A172 (cell line): ENCODE data around the gene SLC1A7. TPM values are rescaled to one million over a fixed set of nuclear protein-coding genes. Genes with fewer than 3 reads are reported as not detected.
A peak's percentile ranks its signal among the peaks of the same experiment; 100 is the strongest.
"Not testable (repeated sequence)": the region's sequence is repeated elsewhere in the genome, so short reads cannot be mapped to it uniquely, and the experiment has no call there.

Experiments
- DNase-seq: peaks from one replicate; pipeline ENCODE4 v3.0.0-alpha.2; 2015; ENCODE audit warnings: low spot score
- total RNA-seq: library from RNA; depleted of rRNA; stranded (reverse); fragments of >200 nt; shearing (Covaris generic); gene quantifications from 2 replicates; pipeline ENCODE4 v1.2.3, GENCODE V29; 2014; rRNA removed

The SLC1A7 gene
- not detected in 2 replicates for total RNA-seq

DNA sequence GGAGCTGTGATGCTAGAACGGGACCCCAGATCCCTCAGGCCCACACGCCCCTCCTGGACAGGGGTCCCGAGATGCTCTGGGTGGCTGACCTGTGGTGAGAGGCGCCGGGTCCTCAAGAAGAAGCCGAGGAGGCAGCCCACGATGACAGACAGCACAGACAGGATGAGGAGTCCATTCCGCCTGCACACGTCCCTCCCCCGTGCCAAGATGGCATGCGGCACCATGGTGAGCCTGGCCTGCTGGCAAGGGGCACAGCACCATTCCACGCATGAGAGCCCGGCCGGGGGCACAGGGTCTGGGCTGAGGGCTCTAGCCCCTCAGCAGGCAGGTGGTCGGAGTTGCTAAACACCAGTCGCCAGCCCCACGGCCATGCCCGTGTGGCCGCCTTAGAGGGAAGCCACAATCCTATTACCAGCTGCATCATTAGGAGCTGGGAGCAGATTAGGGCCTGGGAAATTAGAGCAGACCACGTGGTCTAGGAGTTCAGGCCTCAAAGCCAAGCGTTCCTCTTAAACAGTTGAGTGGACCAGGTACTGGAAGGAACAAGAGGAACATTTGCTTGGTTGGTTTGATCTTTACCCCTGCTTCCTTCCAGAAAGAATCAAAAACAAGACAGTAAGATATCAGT lies at the start of gene SLC1A7:
Gene SLC1A7 (minus strand): TSS at position 413 of the 628 bp plus-strand sequence. CDS start 189 bp downstream, at position 224.
- DNase-seq, result no peak

DNA sequence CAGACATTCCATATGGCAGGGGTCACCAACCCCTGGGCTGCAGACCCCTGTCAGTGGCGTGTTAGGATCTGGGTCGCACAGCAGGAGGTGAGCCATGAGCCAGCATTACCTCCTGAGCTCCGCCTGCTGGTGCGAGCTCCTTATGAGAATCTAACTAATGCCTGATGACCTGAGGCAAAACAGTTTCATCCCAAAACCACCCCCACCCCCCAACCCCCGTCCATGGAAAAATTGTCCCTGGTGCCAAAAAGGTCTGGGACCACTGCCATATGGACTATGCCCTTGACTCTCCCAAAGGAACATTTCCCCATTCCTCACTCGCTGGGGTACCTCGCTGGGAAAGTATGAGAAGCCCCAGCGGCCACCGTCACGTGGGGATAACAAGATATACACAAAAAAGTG lies 47.8 kb upstream of the SLC1A7 start:
- DNase-seq, result no peak

DNA sequence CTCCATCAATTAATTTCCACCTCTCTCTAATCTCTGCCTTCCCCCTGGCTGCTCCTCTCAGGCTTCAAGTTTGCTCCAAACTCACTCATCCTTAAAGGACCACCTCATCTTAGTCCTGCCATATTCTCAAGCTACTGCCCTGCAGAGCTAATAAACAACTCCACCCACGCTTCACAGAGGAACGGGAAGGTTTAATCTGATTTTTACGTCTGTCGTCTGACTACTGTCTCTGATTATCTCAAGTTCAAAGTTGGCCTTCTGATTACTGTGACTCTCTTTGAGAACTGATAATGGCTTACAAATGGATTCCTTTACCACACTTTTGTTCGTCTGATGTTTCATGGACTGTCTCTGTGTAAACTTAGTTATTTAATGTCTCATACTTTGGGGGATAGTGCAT lies 46.6 kb upstream of the SLC1A7 start:
- no peak for DNase-seq

DNA sequence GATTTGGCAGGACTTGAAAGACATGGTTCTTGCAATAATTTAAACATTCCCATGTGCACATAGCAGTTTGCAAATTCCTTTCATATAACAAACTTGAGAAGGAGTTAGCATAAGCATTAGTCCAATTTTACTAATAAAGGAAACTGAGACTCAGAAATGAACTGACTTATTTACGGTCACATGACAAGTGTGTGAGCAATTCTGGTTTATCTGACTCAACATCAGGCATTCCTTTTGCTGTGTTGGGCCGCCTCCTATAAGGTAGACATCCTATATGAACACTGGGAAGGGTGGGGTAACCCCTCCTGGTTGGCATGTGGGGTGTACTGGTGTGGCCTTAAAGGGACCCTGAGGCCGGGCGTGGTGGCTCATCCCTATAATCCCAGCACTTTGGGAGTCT lies 45.7 kb upstream of the SLC1A7 start:
- no peak for DNase-seq

DNA sequence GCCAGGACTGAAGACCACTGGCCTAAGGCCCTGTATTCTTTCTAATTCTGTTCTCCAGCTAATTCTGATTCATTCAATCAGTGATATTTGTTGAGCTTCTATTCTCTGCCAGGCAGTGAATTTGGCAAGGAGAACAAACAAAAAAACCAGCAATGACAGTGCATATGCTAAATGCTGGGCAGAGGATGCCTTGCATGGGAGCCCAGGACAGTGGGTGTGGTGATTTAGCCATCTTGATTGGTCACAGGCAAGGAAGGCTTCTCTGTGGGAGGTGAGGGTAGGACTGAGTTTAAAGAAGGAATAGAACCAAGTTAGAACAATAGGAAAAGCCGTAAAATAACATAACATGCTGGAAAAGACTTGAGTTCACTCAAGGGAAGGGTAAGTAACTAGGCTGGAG lies 45.0 kb upstream of the SLC1A7 start:
- no peak for DNase-seq

DNA sequence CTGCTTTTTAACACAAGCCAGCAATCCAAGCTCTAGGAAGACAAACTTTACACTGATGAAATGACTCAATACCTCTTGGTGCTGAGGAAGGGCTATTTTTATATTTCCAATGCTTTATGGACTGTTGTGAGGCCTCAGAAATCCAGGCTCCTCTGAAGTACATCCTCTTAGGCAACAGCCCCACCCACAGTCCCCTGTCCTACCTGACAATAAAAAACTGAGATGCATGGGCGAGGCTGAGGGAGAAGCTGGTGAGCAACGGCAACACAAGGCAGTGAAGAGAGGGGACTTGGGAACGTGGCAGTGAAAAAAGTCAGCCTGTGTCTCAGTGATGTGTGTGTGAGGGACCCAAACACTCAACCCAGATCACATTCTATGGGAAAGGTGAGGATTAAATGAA lies 44.1 kb upstream of the SLC1A7 start:
- DNase-seq, result no peak

DNA sequence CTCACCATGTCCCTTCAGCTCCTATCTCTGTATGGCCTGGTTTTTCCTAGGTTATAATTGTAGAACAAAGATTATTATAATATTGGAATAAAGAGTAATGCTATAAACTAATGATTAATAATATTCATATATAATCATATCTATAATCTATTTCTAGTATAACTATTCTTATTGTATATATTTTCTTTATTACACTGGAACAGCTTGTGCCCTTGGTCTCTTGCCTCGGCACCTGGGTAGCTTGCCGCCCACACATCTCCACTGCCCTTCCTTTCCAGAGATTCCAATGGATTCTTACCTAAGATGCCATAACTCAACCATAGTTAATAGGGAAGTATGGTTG lies 43.5 kb upstream of the SLC1A7 start:
- DNase-seq, result not testable (repeated sequence)

DNA sequence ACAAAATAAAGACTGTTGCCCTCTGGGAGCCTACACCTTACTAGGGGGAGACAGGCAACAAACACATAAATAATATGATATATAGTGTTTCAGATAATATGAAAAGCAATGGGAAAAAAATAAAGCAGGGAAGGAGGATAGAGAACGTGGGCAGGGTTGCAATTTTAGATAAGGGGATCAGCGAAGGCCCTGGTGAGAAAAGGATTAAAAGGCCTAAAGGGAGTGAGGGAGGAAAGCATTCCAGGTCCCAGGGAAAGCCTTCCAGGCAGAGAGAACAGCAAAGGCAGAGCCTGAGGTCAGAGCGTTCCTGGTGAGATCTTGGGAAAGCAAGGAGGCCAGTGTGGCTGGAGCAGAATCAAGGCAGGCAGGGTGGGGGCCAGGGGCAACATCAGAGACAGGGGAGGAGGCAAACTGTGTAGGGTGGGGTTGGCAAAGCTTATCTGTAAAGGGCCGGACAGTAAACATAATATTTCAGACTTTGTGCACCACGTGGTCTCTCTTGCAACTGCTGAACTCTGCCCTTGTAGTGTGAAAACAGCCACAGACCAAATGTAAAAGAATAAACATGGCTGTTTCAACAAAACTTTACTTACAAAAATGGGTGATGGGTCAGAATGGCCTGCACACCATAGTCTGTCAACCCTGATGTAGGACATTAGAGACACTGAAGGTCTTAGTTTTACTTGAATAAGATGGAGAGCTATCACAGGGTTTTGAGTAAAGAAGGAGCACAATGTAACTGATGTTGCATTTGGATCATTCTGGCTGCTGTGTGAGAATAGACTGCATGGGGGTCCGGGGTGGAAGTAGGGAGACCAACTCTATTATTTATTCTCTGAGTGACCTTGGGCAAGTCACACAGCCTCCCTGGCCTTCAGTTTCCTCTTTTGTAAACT lies 40.9 kb upstream of the SLC1A7 start:
- no peak for DNase-seq

DNA sequence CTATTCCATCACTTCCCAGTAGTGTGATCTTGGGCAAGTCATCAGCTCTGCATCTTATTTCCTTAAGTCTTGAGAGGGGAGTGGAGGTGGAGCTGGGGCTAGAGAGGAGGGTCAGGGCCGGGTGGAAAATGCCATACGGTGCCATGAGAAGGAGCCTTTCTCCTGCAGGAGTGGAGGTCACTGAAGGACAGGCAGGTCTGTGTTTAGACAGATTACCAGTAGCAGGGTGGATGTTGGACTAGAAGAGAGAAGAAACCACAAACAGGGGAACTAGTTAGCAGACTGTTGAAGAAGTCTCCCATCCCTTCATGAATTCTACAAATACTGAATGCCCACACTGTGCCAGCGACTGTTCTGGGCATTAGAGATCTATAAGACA lies 40.3 kb upstream of the SLC1A7 start:
- no peak for DNase-seq

DNA sequence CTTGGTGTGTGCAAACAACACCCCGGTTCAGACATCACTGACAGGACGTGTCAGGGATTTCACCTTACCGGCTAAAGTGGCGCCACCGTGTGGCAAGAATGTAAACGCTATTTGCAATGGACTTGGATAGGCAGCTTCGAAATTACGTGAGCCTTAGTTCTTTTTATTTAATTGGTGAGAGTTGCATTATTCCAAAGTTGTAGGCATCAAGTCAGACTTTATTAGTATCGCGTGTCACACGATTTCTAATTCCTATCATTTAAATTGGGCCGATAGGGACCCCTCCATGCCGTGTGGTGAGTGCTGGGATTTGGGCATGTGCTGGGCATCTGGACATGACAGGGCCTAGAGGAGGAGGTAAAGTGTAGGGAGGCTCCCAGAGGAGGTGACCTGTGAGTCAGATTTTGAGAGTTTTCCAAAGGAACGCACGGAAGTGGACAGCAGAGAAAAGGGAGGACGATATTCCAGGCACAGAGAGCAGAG lies 39.7 kb upstream of the SLC1A7 start:
- peak; percentile 63 for DNase-seq

DNA sequence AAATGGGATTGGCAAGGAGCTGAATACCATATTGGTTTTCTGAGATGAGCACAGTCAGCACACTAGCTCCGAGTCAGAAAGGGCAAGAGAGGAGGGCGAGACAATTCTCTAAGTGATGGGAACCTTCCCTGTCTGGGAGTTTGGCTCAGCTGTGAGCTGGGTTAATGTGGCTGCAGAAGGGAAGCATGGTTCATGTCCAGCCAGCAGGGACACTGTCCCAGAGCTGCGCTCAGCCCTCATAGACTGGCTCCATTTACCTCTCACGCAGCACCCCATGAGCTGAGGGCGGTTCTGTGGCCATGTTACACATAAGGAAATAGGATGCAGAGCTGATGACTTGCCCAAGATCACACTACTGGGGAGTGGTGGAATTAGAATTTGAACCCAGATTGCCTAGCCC lies 38.5 kb upstream of the SLC1A7 start:
- DNase-seq, result no peak

DNA sequence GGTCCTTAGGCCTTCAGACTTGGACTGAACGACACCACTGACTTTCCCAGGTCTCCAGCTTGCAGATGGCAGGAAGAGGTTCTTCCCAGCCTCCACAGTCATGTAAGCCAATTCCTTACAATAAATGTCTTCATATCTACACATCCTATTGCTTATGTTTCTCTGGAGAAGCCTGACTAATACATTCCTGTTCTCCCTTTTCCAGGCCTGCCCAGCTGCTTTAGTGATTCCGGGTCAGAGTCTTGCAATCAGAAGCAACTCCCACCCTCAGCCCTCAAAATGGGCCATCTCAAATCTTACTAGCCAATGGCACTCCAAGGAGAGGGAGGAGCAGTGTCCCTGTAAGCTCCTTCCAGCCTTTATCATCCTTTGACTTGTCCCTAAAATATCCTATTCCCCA lies 37.8 kb upstream of the SLC1A7 start:
- DNase-seq, result no peak

DNA sequence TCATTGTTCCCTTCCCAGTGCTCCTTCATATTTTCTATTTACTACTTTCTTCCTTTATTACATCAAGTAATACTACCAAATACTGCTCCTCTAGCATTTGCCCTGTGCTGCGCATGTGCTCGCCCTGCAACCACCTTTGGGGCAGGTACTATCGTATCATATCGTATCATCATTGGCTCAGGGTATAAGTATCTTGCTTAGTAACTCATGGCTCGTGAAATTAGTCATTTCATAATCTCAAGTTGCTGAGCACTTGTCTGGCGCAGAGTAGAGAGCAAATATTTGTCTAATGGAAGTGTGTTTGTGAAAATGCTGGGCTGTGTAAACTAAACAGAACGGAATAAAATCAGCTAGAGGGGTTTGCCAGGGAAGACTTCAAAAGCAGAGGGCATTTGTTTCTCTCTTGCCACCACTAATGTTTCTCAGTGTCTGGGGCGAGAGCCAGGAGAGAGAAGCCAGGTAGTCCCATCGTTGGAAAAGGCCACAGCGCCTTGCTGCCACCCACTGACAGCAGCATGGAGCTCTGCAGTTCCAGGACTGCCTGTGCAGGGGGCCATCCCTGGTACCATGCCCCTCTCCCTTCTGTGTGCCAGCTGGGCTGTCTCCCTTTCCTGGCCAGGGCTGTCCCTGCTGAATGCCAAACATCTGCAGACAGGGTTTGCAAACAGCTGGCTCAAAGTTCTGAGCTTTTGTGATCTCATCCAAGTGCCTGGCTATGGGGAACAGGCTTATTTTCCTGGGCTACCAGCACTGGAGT lies 34.2 kb upstream of the SLC1A7 start:
- no peak for DNase-seq

DNA sequence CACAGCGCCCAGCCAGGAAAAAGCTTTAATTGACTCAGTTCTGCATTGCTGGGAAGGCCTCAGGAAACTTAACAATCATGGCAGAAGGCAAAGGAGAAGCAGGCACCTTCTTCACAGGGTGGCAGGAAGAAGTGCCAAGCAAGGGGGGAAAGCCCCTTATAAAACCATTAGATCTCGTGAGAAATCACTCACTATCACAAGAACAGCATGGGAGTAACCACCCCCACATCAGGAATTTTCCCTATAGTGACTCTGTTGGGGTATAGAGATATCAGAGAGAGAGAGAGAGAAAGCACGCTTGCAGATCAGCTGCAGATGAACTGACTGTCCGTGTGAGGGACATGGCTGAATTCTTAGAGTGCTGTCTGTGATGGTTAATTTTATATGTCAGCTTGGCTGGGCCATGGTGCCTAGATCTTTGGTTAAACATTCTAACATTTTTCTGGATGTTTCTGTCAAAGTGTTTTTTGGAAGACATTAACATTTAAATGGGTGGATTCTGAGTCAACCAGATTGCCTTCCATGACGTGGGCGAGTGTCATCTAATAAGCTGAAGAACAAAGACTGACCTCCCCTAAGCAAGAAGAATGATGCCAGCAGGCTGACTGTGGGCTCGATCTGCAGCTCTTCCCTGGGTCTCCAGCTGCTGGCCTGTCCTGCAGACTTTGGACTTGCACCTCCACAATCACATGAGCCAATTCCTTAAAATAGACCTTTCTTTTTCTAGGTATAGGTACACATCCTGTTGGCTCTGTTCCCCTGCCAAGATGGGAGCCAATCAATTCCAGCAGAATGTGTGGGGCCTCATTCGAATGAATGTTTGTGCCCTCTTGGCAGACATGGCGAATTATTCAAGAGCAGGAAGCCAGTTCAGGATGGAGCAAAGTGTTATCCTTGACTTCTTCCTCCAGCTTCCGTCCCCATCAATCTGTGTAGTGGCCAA lies 32.8 kb upstream of the SLC1A7 start:
- no peak for DNase-seq

DNA sequence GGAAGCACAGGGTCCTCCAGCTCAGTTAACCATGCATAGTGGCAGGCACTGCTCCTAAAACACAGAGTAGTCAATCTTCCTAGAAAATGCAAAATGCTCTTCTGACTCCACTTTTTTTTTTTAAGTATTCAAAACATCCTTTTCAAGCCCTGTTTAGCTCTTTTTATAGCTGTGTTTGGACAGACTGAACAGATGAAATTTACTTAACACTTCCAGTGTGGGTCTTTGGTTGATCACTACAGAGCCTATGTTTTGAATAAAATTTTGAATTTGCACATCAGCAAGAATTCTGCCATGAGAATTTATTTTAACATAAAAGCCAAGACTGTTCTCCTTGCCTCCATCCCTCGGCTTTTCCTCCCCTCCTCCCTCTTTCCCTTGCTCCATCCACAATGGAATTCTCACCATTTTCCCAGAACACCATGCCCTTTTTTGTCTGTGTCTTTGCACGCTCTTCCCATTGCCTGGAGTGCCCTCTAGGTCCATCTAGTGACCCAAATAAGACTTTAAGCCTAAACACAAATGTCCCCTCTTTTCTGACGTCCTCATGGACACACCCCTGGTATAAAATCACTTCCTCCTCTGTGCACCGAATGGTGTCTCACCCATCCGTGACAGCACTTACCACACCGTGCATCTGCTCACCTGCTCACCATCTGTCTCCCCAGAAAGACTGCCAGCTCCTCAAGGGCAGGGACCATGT lies 30.1 kb upstream of the SLC1A7 start:
- peak; percentile 60 for DNase-seq

DNA sequence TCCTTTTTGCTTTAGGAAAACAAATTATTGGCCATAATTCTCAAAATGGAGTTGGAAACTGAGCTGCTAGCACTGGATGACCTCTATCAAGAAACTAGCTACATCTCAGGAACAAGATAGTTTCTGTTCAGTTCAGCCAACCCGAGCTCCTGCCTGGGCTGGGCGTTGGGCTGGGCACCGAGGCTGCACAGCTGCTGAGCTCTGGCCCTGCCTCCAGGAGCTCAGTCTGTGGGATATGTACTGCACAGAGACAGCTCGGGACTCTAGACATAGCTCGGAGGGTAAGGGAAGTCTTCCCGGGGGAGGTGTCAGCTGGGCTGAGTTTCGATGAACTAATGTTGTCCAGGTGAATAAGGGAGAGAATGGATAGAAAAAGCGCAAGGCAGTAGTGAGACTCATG lies 24.5 kb upstream of the SLC1A7 start:
- no peak for DNase-seq

DNA sequence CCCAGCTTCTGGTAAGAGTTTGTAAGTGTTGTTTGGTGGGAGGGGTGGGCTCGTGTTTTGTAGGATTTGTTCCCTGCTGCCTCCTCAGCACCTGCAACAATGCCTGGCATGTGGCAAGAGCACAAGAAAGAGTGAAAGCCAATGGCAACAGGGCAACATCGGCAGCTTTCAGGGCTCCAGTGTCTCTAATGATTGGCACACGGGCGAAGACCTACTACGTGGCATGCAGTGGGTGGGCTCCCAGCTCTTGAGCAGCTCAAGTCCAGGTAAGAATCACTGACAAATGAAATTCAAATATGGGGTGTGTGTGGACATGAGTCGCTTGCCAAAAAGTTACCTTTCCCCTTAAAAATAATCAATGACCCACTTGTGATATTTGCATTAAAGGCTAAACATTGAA lies 23.9 kb upstream of the SLC1A7 start:
- DNase-seq, result no peak

DNA sequence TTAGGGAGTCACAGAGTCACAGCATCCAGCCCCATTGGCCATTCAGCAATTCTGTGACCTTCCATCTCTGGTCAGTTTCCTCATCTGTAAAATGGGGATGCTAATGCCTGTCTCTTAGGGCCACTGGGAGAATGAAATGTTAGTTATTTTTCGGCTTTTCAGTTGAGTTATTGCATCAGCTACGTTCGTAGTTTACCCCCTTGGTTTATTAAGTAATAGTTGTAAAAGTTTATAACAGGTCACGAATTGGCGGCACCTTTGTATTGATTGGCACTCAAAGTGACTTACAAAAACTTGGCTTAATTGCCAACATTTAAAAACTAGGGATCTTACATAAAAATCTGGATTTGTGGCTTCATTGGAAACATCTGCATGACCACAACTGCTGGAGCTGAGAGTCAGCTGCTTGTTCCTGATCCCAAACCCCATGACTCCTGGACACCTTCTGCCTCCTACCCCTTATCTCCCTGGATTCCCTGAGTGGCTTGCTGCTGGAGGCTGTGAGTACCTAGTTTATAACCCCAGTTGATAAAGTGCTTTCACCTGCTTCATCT lies 23.0 kb upstream of the SLC1A7 start:
- DNase-seq, result no peak

DNA sequence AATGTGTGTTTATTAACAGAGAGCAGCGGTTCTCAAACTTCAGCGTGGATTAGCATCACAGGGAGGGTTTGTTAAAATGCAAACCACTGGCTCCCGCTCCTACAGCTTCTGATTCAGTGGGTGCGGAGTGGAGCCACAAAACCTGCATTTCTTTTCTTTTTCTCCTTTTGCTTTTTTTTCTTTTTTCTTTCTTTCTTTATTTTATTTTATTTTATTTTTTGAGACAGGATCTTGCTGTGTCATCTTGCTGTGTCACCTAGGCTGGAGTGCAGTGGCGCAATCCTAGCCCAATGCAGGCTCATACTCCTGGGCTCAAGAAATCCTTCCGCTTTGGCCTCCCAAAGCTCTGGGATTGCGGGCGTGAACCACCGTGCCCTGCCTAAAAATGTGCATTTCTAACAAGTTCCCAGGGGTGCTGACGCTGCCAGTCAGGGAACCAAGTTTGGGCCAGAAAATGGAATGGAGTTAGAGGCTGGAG lies 20.9 kb upstream of the SLC1A7 start:
- DNase-seq, result no peak

DNA sequence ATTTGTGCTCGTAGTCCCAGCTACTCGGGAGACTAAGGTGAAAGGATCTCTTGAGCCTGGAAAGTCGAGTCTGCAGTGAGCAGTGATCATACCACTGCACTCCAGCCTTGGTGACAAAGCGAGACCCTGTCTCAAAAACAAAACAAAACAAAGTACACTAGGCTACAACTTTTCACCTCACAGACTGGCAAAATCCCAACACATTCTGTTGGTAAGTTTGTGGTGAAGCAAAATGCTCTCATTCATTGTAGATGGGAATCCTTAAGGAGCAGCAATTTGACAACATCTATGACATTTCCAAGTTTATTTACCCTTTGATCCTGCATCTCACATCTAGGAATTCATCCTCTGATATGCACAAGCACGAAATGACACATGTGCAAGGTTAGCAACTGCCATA lies 20.2 kb upstream of the SLC1A7 start:
- no peak for DNase-seq
